Neural progenitor cell (in vitro differentiated cells): Measurements from ENCODE around the gene IPPK.

Source experiments
- EZH2 ChIP-seq: fragments of 200-600 bp; sonication (generic); IDR thresholded peaks from 2 replicates; pipeline ENCODE4 v1.6.1; 2017; ENCODE audit warnings: antibody characterized with exemption, mild to moderate bottlenecking, moderate library complexity
- EZH2phosphoT487 ChIP-seq: fragments of 200-600 bp; sonication (generic); IDR thresholded peaks from 2 replicates; pipeline ENCODE4 v1.6.1; 2017; ENCODE audit warnings: antibody characterized with exemption
- TF ChIP-seq, protein P1 (sequence below): fragments of 200-600 bp; sonication (generic); IDR thresholded peaks from 2 replicates; pipeline ENCODE4 v1.5.1; 2017; ENCODE audit warnings: antibody characterized with exemption, mild to moderate bottlenecking

- TF ChIP-seq, protein P1, sequence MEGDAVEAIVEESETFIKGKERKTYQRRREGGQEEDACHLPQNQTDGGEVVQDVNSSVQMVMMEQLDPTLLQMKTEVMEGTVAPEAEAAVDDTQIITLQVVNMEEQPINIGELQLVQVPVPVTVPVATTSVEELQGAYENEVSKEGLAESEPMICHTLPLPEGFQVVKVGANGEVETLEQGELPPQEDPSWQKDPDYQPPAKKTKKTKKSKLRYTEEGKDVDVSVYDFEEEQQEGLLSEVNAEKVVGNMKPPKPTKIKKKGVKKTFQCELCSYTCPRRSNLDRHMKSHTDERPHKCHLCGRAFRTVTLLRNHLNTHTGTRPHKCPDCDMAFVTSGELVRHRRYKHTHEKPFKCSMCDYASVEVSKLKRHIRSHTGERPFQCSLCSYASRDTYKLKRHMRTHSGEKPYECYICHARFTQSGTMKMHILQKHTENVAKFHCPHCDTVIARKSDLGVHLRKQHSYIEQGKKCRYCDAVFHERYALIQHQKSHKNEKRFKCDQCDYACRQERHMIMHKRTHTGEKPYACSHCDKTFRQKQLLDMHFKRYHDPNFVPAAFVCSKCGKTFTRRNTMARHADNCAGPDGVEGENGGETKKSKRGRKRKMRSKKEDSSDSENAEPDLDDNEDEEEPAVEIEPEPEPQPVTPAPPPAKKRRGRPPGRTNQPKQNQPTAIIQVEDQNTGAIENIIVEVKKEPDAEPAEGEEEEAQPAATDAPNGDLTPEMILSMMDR, result no peak
- TF ChIP-seq EZH2phosphoT487 (no peak), EZH2 (no peak)
Measured at GRCh38 chr9:92669890-92670708, at the start of gene IPPK.
